SK-N-SH (cell line): ENCODE data around the gene ANKRD33B. TPM values are rescaled to one million over a fixed set of nuclear protein-coding genes. Genes with fewer than 3 reads are reported as not detected.

Experiments
- CTCF ChIA-PET: fragments of 300-600, 350-600 bp; formaldehyde crosslinking; extraction: SDS; loops from one replicate; lab custom pipeline; 2021; lab: Yijun Ruan, JAX
- POLR2A ChIA-PET: fragments of 350-600 bp; sonication (Branson Sonifier 250); formaldehyde crosslinking; extraction: SDS; loops from one replicate; lab custom pipeline; 2020; ENCODE audit warnings: antibody characterized with exemption, inconsistent platforms; lab: Yijun Ruan, JAX
- DNase-seq: peaks from one replicate; pipeline ENCODE4 v3.0.0; 2012
- H2AFZ ChIP-seq: fragments of 200-600 bp; sonication (generic); 2 replicates; pipeline ENCODE4 v1.8.1; 2016; ENCODE audit warnings: antibody characterized with exemption, mild to moderate bottlenecking, low read depth
- H3F3A ChIP-seq: fragments of 200-600 bp; sonication (generic); replicated peaks from 2 replicates; pipeline ENCODE3; 2016; ENCODE audit warnings: antibody characterized with exemption, mild to moderate bottlenecking; ENCODE audit not compliant: insufficient read depth
- H3K27ac ChIP-seq, 2 experiments: fragments of 200-500 bp in 1 of 2; fragments of 200-600 bp in 1 of 2; sonication (Bioruptor generic) in 1 of 2; sonication (generic), shearing (Covaris generic) in 1 of 2; 2 replicates each; pipeline versions ENCODE4 v1.5.1 to v1.6.1; 2014 to 2016; ENCODE audit warnings: low read depth in 2 of 2, inconsistent platforms in 1 of 2, low read length in 1 of 2, mild to moderate bottlenecking in 1 of 2, mixed read lengths in 1 of 2
- H3K27me3 ChIP-seq: fragments of 200-600 bp; sonication (generic), shearing (Covaris generic); 2 replicates; pipeline ENCODE4 v1.6.1; 2016; ENCODE audit warnings: mixed run types; ENCODE audit not compliant: insufficient read depth
- H3K36me3 ChIP-seq, 2 experiments: fragments of 200-500 bp in 1 of 2; fragments of 200-600 bp in 1 of 2; sonication (Bioruptor generic) in 1 of 2; sonication (generic) in 1 of 2; replicated peaks in 1 of 2; 2 replicates each; pipeline versions ENCODE3 to v1.5.1; 2014 to 2016; ENCODE audit warnings: low read length in 1 of 2, mild to moderate bottlenecking in 1 of 2; ENCODE audit not compliant: insufficient read depth in 2 of 2, control insufficient read depth in 1 of 2
- H3K4me1 ChIP-seq, 2 experiments: fragments of 200-500 bp in 1 of 2; fragments of 200-600 bp in 1 of 2; sonication (Bioruptor generic) in 1 of 2; sonication (generic), shearing (Covaris generic) in 1 of 2; 2 replicates each; pipeline versions ENCODE4 v1.5.1 to v1.6.1; 2014 to 2016; ENCODE audit warnings: low read depth in 1 of 2, low read length in 1 of 2, mixed run types in 1 of 2; ENCODE audit not compliant: insufficient read depth in 2 of 2, control insufficient read depth in 1 of 2
- H3K4me2 ChIP-seq: fragments of 200-600 bp; sonication (generic), shearing (Covaris generic); 2 replicates; pipeline ENCODE4 v1.6.1; 2017; ENCODE audit warnings: mixed run types
- H3K4me3 ChIP-seq, 2 experiments: fragments of 200-500 bp in 1 of 2; fragments of 200-600 bp in 1 of 2; sonication (Bioruptor generic) in 1 of 2; sonication (generic), shearing (Covaris generic) in 1 of 2; 2 replicates each; pipeline versions ENCODE4 v1.5.1 to v1.8.1; 2014 to 2016; ENCODE audit warnings: low read depth in 2 of 2, inconsistent platforms in 1 of 2, low read length in 1 of 2, mild to moderate bottlenecking in 1 of 2, mixed read lengths in 1 of 2, moderate library complexity in 1 of 2
- H3K79me2 ChIP-seq: fragments of 200-600 bp; sonication (generic); 2 replicates; pipeline ENCODE4 v1.8.1; 2017; ENCODE audit warnings: mild to moderate bottlenecking; ENCODE audit not compliant: insufficient read depth
- H3K9ac ChIP-seq: fragments of 200-600 bp; sonication (generic); 2 replicates; pipeline ENCODE4 v1.6.1; 2017; ENCODE audit warnings: mixed run types
- H3K9me2 ChIP-seq: fragments of 200-600 bp; sonication (generic); 2 replicates; pipeline ENCODE4 v1.6.1; 2017; ENCODE audit warnings: mixed run types
- H3K9me3 ChIP-seq: fragments of 200-600 bp; sonication (generic); 2 replicates; pipeline ENCODE4 v1.6.1; 2017; ENCODE audit warnings: mixed run types, mild to moderate bottlenecking, moderate library complexity
- H4K20me1 ChIP-seq: fragments of 200-600 bp; sonication (generic); 2 replicates; pipeline ENCODE4 v1.6.1; 2017; ENCODE audit warnings: mild to moderate bottlenecking, mixed run types; ENCODE audit not compliant: insufficient read depth
- FOSL2 ChIP-seq: IDR thresholded peaks from 2 replicates; pipeline ENCODE4 v1.4.0; 2012; ENCODE audit warnings: low read depth, mild to moderate bottlenecking, moderate library complexity, borderline replicate concordance
- FOXM1 ChIP-seq: IDR thresholded peaks from 2 replicates; pipeline ENCODE4 v1.4.0; 2012; ENCODE audit warnings: low read depth, mild to moderate bottlenecking
- GABPA ChIP-seq: IDR thresholded peaks from 2 replicates; pipeline ENCODE4 v1.4.0; 2012; ENCODE audit warnings: low read depth, mild to moderate bottlenecking
- NFIC ChIP-seq: IDR thresholded peaks from 2 replicates; pipeline ENCODE4 v1.4.0; 2012; ENCODE audit warnings: borderline replicate concordance
- NRF1 ChIP-seq: IDR thresholded peaks from 2 replicates; pipeline ENCODE4 v1.6.1; 2012; ENCODE audit warnings: low read depth, mild to moderate bottlenecking, low read length
- RAD21 ChIP-seq: IDR thresholded peaks from 2 replicates; pipeline ENCODE4 v1.6.1; 2012; ENCODE audit warnings: mild to moderate bottlenecking, low read length
- RXRA ChIP-seq: IDR thresholded peaks from 2 replicates; pipeline ENCODE4 v1.4.0; 2012; ENCODE audit warnings: low read depth, mild to moderate bottlenecking, borderline replicate concordance
- SMC3 ChIP-seq: IDR thresholded peaks from 2 replicates; pipeline ENCODE4 v1.6.1; 2012; ENCODE audit warnings: low read depth, low read length, improper control_type of control experiment
- TAF1 ChIP-seq: IDR thresholded peaks from 2 replicates; pipeline ENCODE4 v1.6.1; 2012; ENCODE audit warnings: low read depth, mild to moderate bottlenecking, low read length, moderate library complexity, borderline replicate concordance
- TCF12 ChIP-seq: IDR thresholded peaks from 2 replicates; pipeline ENCODE4 v1.4.0; 2012
- TEAD4 ChIP-seq: IDR thresholded peaks from 2 replicates; pipeline ENCODE4 v1.4.0; 2012; ENCODE audit warnings: mild to moderate bottlenecking, borderline replicate concordance; ENCODE audit not compliant: insufficient read depth
- WGBS: methylation state at CpG from one replicate; pipeline ENCODE4 v1.1.6; 2017; ENCODE audit warnings: low lambda C conversion rate; 5-methylcytosine and 5-hydroxymethylcytosine counted together
- polyA plus RNA-seq, 3 experiments: library from polyadenylated mRNA; depleted of rRNA; stranded (reverse); fragments of >200 nt; gene quantifications; 2 replicates each; pipeline ENCODE4 v1.2.3, GENCODE V29; 2012
- TF ChIP-seq, protein P1 (sequence below): IDR thresholded peaks from 2 replicates; pipeline ENCODE4 v1.4.0; 2012; ENCODE audit warnings: low read depth, borderline replicate concordance
- TF ChIP-seq, protein P2 (sequence below): fragments of 200-600 bp; sonication (generic); IDR thresholded peaks from 2 replicates; pipeline ENCODE4 v1.6.1; 2017; ENCODE audit warnings: antibody characterized with exemption, mild to moderate bottlenecking, moderate library complexity
- TF ChIP-seq, protein P3 (sequence below): IDR thresholded peaks from 2 replicates; pipeline ENCODE4 v1.4.0; 2012; ENCODE audit warnings: low read depth, borderline replicate concordance

ANKRD33B gene
- polyA plus RNA-seq, 1 of the 3 experiments (the other 2 are of a cell fraction), result 1.8 TPM

DNA sequence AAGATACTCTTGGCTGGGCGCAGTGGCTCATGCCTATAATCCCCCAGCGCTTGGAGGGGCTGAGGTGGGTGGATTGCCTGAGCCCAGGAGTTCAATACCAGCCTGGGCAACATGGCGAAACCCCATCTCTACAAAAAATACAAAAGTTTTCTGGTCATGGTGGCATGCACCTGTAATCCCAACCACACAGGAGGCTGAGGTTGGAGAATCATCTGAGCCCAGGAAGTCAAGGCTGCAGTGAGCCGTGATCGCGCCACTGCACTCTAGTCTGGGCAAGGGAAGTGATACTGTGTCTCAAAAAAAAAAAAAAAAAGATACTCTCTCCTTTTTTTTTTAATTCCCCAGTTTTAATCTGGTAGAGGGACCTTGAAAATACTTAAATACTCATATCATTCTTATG, 15.0 kb downstream of the ANKRD33B start (continued):
- TF ChIP-seq, protein P1, sequence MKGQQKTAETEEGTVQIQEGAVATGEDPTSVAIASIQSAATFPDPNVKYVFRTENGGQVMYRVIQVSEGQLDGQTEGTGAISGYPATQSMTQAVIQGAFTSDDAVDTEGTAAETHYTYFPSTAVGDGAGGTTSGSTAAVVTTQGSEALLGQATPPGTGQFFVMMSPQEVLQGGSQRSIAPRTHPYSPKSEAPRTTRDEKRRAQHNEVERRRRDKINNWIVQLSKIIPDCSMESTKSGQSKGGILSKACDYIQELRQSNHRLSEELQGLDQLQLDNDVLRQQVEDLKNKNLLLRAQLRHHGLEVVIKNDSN, result no peak
- TF ChIP-seq RAD21, result no peak
- TF ChIP-seq, all 33 proteins: peak for 0

DNA sequence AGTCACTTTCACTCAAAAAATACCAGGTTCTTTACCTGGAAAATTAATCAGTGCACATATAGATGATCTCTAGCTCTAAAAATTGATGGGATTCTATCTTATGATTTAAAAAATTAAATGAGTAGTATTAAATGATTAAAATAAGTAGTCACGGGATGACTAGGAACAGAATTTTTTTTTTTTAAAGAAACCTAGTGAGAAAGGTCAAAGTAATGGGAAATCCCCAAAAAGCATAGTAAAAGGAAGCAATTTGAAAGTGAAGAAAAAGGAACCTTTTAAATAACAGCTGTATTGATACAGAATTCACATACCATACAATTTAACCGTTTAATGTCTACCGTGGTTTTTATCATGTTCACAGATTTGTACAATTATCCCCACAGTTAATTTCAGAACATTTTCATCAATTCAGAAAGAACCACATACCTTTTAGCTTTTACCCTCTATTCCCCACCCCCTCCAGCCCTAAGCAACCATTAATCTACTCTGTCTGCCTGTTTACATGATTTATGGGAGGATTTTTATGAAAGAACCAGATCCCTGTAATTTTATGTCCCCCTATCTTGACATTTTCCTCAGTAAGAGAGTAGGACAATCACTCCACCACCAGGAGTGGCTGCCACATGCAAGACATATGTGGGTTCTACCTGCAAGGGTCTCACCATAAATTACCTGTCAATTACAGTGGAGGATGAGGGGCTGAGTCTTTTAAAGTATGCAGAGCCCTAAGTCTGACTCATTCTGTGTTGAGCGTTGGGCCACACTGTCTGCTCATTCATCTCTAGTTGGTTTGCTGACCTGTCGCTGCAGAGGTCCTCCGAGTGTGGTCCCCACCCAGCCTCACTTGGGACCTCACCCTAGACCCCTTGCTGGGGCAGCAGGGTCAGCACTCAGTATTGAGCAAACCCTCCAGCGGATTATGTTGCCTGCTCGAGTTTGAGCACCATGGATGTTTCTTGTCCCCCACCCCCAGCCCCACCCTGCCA, 16.0 kb downstream of the ANKRD33B start:
- no peak for TF ChIP-seq TCF12
- no peak for TF ChIP-seq NRF1
- TF ChIP-seq GABPA, result no peak
- TF ChIP-seq, protein P2, sequence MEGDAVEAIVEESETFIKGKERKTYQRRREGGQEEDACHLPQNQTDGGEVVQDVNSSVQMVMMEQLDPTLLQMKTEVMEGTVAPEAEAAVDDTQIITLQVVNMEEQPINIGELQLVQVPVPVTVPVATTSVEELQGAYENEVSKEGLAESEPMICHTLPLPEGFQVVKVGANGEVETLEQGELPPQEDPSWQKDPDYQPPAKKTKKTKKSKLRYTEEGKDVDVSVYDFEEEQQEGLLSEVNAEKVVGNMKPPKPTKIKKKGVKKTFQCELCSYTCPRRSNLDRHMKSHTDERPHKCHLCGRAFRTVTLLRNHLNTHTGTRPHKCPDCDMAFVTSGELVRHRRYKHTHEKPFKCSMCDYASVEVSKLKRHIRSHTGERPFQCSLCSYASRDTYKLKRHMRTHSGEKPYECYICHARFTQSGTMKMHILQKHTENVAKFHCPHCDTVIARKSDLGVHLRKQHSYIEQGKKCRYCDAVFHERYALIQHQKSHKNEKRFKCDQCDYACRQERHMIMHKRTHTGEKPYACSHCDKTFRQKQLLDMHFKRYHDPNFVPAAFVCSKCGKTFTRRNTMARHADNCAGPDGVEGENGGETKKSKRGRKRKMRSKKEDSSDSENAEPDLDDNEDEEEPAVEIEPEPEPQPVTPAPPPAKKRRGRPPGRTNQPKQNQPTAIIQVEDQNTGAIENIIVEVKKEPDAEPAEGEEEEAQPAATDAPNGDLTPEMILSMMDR, result no peak
- TF ChIP-seq SMC3, result no peak
- no peak for TF ChIP-seq TAF1
- no peak for TF ChIP-seq FOSL2
- TF ChIP-seq FOXM1, result no peak
- TF ChIP-seq NFIC, result no peak
- TF ChIP-seq, protein P3, sequence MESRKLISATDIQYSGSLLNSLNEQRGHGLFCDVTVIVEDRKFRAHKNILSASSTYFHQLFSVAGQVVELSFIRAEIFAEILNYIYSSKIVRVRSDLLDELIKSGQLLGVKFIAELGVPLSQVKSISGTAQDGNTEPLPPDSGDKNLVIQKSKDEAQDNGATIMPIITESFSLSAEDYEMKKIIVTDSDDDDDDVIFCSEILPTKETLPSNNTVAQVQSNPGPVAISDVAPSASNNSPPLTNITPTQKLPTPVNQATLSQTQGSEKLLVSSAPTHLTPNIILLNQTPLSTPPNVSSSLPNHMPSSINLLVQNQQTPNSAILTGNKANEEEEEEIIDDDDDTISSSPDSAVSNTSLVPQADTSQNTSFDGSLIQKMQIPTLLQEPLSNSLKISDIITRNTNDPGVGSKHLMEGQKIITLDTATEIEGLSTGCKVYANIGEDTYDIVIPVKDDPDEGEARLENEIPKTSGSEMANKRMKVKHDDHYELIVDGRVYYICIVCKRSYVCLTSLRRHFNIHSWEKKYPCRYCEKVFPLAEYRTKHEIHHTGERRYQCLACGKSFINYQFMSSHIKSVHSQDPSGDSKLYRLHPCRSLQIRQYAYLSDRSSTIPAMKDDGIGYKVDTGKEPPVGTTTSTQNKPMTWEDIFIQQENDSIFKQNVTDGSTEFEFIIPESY, result no peak
- no peak for TF ChIP-seq RXRA
- TF ChIP-seq TEAD4, result no peak
- Histone ChIP-seq H3K9me3 (no peaks in the 10 kb centered on the region), H3K9ac (no peak overlapping the region), H3K36me3 (no peaks in the 10 kb centered on the region), H4K20me1 (peaks cover 15% of the 10 kb centered on the region; the same call in 1 of the 2 replicates), H3K79me2 (peaks cover 31% of the 10 kb centered on the region), H3K9me2 (no peaks in the 10 kb centered on the region), H3K27ac (no peak overlapping the region), H3K4me3 (no peak overlapping the region), H2AFZ (no peak overlapping the region), H3K4me1 (peaks cover 0 to 12% of the 10 kb centered on the region in 2 experiments; a peak in 1 of 4 replicates), H3K27me3 (no peaks in the 10 kb centered on the region), H3K4me2 (no peak overlapping the region), H3F3A (no peaks in the 10 kb centered on the region)
- 93% methylated on average over 8 of the region's 8 CpGs for WGBS
- DNase-seq, result no peak
- CTCF ChIA-PET, result no interaction called here
- POLR2A ChIA-PET, result no interaction called here
